ENCODE results near the gene GGTLC1.
"Not testable (repeated sequence)": the region's sequence is repeated elsewhere in the genome, so short reads cannot be mapped to it uniquely, and the experiment has no call there.

Gene GGTLC1

DNA sequence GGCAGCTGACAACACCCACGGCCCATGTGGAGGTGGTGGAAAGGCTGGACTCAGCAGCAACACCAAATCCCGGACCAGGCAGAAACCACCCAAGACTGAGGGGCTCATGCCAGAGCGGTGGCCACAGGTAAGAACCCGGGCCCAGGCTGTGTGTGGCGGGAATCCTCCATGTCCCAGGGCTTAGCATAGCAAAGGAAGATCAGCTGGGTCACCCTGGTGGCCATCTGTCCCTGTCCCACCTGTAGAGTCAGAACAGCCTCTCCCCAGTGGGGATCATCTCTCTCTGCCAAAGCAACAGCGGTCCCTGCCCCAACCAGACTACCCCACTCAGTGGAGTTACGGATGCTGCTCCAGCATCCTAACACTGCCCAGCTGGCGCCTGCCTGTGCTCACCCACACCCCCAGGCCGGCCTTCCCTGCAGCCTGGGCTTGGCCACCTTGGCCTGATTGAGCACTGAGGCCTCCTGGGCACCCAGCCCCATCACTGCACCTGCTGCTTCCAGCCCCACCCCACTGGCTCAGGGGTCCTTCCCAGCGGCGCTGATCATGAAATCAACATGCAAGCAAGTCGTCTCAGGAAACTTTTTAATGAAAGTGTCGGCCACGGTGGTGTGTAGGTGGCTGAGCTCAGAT is 5.5 kb upstream of the GGTLC1 start:
- not testable (repeated sequence) for DNase-seq (ENCODE audit: low read depth in 3 of 3)

DNA sequence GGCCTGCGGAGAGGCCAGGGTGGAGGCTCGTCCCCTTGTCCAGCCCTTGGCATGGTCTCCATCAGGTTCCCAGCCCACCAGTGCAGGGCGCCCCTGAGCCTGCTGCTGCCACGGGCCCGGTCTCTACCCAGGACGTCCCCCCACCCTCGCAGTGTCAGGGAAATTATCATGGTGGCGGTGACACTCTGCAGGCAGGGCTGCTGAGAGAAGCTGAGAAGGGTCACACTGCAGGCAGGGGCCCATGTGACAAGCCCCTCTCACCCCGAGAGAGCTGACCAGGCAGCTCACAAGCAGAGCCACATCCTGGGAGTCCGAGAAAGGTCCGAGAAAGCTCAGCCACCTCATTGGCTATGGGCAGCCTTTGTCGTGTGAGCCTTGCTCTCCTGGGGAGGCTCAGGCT is 4.9 kb upstream of the GGTLC1 start:
- DNase-seq (ENCODE audit: low read depth in 3 of 3): not testable (repeated sequence)

DNA sequence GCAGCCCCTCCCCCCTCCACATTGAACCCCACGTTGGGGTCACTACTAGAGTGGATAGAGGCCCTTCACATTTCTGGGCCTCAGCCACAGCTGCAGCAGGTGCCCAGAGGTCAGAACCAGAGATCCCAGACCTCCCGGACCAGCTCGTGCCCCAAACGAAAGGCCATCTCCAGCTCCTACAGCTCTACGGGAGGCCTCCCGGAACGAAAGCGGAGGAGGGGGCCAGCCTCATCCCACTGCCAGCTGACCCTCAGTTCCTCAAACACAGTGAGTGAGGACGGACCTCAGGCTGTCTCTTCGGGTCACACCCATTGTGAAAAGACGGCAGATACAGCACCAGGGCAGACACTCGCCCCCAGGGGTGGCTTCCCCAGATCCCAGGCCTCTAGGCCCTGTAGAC is 1.7 kb upstream of the GGTLC1 start:
- not testable (repeated sequence) for DNase-seq (ENCODE audit: low read depth in 3 of 3)

DNA sequence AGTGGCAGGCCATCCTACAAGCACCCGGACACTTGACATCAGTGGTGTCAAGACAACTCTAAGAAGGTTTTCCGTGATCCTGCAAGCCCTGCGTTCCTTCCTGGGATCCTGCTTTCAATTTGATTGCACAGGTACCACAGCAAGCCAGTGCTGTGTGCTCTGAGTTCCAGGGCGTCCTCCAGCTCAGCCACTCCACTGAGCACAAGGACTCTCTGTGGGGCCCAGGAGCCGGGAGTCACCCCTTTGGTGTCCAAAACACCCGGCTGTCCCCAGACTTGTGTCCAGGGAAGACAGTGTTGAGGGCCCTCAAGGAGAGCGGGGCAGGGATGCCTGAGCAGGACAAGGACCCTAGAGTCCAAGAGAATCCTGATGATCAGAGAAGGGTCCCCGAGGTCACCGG is 387 bp upstream of the GGTLC1 start:
- not testable (repeated sequence) for DNase-seq (ENCODE audit: low read depth in 3 of 3)

DNA sequence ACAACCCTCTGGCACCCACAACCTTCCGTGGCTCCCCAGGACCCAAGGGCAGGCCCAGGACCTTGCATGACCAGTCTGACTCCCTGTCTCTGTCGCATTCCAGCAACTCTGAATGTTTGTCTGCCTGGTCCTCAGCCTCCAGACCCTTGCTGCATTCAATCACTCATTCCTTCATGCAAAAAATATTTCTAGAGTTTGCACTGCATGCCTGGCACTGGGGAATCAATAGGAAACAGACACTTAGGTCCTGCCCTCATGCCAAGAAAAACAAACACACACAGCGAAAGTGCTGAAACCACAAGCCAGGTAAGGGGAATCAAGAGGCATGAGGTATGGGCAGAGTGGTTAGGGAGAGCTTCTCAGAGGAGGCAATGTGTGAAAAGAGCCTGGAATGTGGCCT is 1.9 kb downstream of the GGTLC1 start:
- not testable (repeated sequence) for DNase-seq (ENCODE audit: low read depth in 3 of 3)

DNA sequence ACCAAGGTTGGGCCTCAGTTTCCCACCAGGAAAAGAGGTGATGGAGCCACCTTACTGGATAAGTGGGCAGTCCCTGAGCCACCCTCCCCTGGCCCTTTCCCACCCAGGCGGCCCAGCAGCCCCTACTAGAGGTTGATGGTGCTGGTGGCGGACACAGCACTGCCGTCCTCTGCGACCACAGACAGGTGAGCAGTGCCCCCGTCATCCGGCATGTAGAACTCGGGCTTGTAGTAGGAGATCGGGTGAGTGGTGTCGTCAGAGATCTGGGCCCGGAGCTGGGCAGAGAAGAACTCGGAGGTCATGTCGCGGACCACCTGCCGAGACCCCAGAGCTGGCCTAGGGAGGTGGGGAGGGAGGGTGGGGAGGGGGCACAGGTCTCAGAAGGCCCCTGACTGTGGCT is 2.3 kb downstream of the GGTLC1 start:
- DNase-seq (ENCODE audit: low read depth in 3 of 3): not testable (repeated sequence)

DNA sequence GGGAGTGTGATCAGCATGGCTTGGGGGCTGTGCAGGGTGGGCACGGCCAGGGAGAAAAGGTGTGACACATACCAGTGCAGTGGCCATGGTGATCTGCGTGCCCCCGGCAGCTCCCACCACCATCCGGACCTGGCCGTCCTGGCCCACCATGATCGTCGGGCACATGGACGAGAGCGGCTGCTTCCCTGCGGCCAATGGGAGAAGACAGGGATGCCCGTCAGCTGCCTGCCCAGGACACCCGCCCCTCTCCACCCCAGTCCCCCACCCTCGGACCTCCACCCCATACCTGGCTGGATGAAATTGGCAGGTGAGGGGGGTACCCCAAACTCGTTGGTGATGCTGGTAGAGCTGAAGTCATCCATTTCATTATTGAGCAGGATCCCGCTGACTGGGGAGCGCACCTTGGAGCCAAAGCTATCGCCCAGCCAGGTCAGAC is 2.8 kb downstream of the GGTLC1 start:
- not testable (repeated sequence) for DNase-seq (ENCODE audit: low read depth in 3 of 3)

DNA sequence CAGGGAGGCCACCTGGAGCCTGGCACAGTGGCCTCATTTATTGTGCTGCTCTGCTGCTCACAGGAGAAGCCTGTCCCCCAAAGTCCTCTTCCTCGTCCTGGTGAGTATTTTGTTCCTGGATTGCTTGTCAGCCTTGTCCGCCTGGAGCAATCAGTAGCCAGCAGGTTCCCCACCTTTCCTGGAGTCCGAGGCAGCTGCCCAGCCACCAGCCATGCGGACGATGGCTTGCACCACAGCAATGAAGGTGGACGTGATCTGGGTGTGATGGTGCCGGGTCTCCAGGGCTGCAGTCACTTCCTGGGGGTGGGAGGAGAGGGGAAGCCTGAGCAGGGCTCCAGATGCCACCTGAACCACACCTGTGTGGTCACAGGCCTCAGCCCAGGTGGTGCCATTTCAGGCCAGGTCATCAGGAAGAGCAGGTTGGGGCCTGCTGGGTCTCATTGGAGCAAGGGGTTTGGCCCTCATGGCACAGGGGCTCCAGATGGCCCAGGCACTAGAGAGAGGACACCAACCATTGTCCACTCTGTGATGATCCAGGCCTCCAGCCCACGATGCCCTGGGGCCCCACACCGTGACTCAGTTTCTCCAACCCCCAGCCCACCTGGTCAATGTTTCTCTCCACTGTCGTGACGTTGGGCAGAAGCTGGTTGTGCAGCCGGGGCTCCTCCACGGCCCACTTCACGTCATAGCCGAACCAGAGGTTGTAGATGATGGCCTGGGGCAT is 3.4 kb downstream of the GGTLC1 start:
- not testable (repeated sequence) for DNase-seq (ENCODE audit: low read depth in 3 of 3)

DNA sequence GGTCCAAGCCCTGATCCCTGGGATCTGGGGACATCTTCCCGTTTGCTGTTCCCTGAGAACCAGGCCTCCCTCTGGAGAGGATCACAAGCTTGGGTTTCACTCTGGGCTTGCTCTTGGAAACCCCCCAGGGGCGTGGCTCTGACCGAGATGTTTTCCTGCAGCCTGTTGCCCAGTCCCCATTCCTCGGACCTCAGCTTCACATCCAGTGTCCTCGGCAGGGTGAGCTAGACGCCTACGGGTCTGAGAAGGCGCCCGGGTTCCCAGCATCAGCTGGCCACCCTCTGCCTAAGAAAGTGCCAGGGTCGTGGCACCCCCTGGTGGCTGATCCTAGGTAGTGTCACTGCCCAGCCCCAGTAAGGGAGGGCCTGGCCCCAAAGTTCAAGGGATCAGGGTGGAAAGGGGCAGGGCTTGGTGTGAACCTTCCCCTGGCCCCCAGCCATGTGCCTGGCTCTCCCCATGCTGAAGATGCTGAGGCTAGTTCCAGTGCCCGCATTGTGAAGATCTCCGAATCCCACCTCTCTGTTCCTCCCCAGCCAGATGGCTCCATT is 4.0 kb downstream of the GGTLC1 start:
- DNase-seq (ENCODE audit: low read depth in 3 of 3): not testable (repeated sequence)

DNA sequence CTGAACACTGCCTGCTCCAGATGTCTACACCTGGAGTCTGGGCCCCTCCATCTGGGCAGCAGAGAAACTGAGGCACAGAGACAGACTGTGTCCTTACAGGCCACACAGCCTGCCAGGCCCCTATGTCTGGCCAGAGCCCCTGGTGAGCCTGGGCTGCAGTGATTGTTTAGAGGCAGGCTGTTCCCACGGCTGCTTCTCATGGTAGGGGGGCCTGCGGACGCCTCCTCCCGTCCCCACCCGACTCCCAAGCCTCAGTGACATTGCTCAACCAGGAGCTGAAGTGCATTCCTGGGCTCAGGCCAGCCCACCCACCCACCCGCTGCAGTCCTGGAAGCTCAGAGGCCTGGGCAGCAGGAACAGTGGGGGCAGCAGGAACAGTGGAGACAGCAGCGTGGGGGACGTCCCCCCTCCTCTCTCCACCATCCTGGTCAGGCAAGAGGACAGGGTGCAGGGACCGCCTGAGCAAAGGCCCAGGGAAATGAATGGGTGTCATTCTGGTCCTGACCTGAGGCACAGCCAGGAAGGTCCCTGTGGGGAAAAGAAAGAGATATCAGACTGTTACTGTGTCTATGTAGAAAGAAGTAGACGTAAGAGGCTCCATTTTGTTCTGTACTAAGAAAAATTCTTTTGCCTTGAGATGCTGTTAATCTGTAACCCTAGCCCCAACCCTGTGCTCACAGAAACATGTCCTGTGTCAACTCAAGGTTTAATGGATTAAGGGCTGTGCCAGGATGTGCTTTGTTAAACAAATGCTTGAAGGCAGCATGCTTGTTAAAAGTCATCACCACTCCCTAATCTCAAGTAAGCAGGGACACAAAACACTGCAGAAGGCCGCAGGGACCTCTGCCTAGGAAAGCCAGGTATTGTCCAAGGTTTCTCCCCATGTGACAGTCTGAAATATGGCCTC is 6.2 kb downstream of the GGTLC1 start:
- not testable (repeated sequence) for DNase-seq (ENCODE audit: low read depth in 3 of 3)

DNA sequence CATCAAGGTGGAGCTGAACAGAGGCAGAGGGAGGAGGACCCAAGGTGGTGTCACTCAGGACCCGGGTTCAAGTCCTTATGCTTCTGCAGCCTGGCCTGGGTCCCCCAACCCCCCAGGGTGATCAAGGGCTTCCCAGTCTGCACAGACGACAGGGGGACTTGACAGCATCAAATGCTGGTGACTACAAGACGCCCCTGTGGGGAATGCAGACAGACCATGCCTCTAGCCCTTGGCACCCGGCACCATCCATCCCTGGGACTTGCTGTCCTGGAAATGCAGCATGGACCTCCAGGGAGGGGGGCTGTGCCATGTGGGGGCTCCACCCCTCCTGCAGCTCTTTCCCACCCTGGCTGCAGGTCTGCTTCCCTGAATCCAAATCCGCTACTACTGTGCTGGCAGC is 7.1 kb downstream of the GGTLC1 start:
- not testable (repeated sequence) for DNase-seq (ENCODE audit: low read depth in 3 of 3)

DNA sequence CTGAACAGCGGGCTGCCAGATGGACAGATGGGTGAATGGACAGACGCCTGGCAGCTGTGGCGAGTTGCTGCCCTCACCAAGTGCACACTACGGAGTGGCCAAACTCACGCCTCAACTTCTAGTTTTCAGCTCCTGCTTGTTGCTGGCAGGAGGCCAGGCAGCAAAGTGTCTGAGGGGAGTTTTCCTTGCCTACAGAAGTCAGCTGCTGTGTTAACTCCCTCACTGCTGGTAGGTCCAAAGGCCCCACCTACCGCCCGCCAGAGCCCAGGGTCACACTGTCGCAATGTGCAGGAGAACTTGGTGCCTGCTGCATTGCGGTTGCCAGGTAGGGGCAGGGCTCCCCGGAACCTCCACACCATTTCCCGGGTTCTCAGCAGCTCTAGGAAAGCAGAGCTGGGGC is 7.6 kb downstream of the GGTLC1 start:
- not testable (repeated sequence) for DNase-seq (ENCODE audit: low read depth in 3 of 3)

DNA sequence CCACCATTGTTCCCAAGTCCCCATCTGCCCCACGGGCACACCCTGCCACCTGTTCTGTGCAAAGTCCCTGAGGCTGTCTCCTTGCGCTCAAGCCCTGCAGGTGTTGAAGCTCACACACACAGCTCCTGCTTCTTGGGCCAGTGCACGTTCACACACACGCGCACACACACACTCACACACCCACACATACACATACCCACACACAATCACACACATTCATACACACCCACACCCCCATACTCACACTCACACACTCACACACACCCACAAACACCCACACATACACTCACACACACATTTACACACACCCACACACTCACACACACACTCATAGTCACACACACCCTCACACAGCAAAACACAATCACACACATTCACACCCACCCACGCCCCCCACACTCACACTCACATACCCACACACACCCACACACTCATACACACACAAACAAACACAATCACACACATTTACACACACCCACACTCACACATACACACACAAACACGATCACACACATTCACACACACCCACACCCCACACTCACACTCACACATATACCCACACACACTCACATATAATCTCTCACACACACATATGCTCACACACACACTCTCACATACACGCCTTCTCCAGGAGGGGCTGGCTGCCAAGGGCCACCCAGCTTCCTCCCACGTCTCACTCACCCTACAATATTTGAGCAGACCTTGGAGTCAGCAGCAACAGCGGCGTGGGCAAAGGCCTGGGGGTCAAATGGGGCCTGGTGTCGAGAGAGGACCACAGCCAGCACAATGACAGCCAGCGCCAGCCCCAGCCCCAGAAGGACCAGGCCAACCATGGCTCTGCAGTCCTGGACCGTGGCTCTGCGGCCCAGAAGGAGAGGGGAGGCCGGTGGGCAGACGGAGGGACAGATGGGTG is 8.4 kb downstream of the GGTLC1 start:
- not testable (repeated sequence) for DNase-seq (ENCODE audit: low read depth in 3 of 3)

DNA sequence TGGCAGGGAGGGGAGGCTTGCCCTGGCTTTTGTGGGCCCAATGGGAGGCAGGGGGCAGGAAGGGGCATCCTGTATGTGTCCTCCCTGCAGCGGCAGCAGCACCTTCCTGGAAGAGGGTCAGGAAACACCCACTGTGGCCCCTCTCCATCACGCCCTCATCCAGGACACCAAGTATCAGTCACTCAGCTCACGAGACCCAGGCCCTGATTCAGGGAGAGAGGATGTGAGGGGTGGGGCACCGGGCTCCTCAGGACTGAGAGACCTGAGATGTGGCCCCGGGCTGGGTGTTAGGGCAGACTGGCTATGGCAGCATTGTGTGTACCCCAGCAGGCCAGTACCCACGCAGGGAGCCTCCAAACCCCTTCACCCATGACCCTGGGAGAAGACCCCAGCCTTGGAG is 9.2 kb downstream of the GGTLC1 start:
- DNase-seq (ENCODE audit: low read depth in 3 of 3): not testable (repeated sequence)

DNA sequence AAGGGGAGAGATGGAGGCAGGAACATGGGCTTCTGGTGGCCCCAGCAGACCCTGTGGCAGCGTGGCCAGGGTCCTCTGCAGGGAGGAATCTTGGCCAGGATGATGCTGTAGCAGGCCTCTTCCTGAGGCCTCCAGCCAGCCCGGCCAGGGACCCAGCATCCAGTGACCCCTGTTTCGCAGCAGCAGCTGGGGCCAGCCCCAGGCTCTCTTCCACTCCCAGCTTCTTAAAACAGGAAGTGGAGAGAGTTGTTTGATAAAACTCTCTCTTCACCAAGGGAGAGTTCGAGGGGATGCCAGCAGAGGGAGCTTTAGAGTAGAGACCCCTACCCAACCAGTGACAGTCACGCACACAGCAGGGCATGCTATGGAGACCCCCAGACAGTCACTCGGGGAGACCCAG is 10.1 kb downstream of the GGTLC1 start:
- not testable (repeated sequence) for DNase-seq (ENCODE audit: low read depth in 3 of 3)

DNA sequence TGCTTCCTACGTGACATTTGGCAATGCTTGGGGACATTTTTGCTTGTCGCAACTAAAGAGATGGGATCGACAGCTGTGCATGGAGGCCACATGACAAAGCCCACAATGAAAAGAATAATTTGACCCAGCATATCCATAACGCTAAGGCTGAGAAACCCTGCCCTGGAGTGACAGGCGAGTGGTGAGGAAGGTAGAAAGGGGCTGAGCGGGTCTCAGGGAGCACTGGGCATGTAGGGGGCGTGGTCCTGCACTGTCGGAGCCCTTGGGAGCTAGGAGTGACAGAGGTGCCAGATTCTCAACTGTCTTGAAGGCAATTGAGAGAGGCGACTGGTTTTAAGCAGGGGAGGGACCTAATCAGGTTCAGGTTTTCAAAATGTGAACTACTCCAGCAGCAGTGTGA is 13.6 kb downstream of the GGTLC1 start:
- DNase-seq (ENCODE audit: low read depth in 3 of 3): no peak

DNA sequence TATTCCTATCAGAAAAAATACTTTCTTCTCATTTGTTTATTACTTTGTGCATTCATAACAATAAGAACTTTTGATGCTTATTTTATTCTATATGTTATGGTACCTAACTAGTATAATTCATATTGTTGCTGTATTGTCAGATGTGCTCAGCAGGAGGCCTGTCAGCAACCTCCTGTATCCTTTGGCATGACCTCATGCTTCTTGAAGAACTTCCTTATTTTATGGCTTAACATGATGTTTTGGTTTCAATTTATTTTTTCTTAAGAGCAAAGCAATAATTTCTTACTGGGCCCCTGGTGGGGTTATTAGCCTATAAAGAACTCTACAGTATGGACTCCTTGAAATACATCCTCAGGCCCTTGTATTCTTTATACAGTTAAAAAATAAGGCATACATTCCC is 17.3 kb downstream of the GGTLC1 start:
- DNase-seq (ENCODE audit: low read depth in 3 of 3): no peak

DNA sequence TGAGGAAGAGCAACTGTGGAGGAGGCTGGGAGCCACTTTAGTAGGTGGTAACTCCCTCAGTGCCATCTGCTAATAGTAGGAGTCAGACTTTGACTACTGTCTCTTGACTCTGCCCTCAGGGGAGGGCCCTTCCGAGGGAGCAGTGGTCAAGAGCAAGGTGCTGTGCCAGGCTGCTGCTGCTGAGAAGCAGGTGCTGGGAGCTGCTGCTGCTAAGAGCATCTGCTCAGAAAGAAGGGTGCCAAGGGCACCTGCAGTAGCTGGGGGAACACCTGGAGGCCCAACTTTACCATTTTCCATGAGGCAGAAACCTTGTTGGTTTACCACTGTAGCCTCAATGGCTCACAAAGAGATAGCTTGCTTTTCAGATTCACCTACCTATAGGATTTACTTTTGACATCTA is 18.5 kb downstream of the GGTLC1 start:
- no peak for DNase-seq (ENCODE audit: low read depth in 3 of 3)

DNA sequence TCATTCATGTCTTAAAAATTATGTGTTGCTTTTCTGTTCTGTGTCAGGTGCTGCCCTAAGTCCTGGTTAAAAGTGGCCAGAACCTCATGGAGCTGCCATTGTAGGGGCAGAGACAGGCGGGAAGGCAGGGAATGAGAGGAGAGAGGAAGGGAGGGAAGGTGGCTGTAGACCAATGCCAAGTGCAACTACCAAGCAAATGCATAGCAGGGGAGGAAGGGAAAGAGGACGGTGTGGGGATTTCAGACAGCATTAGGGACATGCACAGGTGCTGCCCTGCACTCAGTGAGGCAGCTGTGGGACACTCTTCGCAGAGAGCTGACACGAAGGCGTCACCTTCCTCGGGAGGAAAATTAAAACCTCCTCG is 21.0 kb downstream of the GGTLC1 start:
- DNase-seq (ENCODE audit: low read depth in 3 of 3): no peak

DNA sequence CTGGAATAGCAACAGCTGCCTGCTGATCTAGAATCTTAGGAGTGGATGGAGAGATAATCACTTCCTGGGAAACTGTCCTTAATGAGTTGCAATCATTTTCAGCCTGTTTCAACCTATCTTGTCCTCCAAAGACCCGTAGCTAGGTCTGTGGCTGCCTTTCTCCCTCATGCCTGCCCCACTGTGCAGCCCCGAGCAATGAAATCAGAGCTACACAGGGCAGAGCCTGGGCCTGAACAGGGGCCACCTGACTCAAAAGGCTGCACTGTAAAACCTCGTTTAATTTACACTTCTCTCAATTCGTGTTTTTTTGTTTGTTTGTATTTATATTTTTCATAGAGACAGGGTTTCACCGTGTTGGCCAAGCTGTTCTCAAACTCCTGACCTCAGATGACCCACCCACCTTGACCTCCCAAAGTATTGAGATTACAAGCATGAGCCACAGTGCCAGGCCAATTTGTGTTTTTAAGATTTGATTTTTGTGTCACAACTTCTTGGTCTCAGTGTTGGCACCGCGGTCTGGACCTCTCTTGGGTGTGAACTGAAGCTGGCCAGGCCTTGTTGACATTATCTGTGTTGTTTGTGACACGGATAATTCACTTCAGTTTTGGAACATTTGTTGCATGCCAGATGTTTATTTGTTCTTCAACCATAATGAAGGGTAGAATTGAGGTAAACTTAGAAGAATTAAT is 21.5 kb downstream of the GGTLC1 start:
- no peak for DNase-seq (ENCODE audit: low read depth in 3 of 3)
